Natural killer cell (primary cell): ENCODE measurements around the gene ATP13A5. TPM values are rescaled to one million over a fixed set of nuclear protein-coding genes. Genes with fewer than 3 reads are reported as not detected.

Experiments
- ATAC-seq, 3 donors: fragments of 150-1000 bp in 2 of 3; fragments of 200-7000 bp in 1 of 3; cut with Tn5 transposase; 1 replicate in 1 of 3; 2 replicates in 2 of 3; pipeline ENCODE4 v1.10.0; 2021; ENCODE audit warnings: mild to moderate bottlenecking in 2 of 3, moderate library complexity in 2 of 3
- DNase-seq, 2 donors: peaks; one replicate each; pipeline versions ENCODE4 v3.0.0 to v3.0.0-alpha.2; 2013 to 2021; ENCODE audit warnings: mixed read lengths in 1 of 2
- H3K27ac ChIP-seq: one replicate; pipeline ENCODE4 v1.5.1; 2013; ENCODE audit warnings: mild to moderate bottlenecking, low read length
- H3K27me3 ChIP-seq: one replicate; pipeline ENCODE4 v1.6.1; 2013; ENCODE audit warnings: low read length; ENCODE audit not compliant: control insufficient read depth, insufficient read depth
- H3K36me3 ChIP-seq: one replicate; pipeline ENCODE4 v1.6.1; 2013; ENCODE audit warnings: low read length; ENCODE audit not compliant: control insufficient read depth, insufficient read depth
- H3K4me1 ChIP-seq: one replicate; pipeline ENCODE4 v1.6.1; 2013; ENCODE audit warnings: low read length; ENCODE audit not compliant: control insufficient read depth, insufficient read depth
- H3K4me3 ChIP-seq: one replicate; pipeline ENCODE4 v1.5.1; 2013; ENCODE audit warnings: low read length
- H3K9me3 ChIP-seq: one replicate; pipeline ENCODE4 v1.6.1; 2013; ENCODE audit warnings: low read length; ENCODE audit not compliant: control insufficient read depth, insufficient read depth
- H3K27ac Mint-ChIP-seq, 2 donors: one replicate each; pipeline ENCODE4 v1.8.0; 2022; ENCODE audit warnings: mild to moderate bottlenecking in 2 of 2, mixed read lengths in 2 of 2, moderate library complexity in 1 of 2
- H3K27me3 Mint-ChIP-seq, 2 donors: one replicate each; pipeline ENCODE4 v1.8.0; 2022; ENCODE audit warnings: low read depth in 2 of 2, mixed read lengths in 2 of 2
- H3K36me3 Mint-ChIP-seq: one replicate; pipeline ENCODE4 v1.8.0; 2022; ENCODE audit warnings: mixed read lengths
- H3K4me1 Mint-ChIP-seq, 2 donors: one replicate each; pipeline ENCODE4 v1.8.0; 2022; ENCODE audit warnings: mixed read lengths in 2 of 2
- H3K4me3 Mint-ChIP-seq: one replicate; pipeline ENCODE4 v1.8.0; 2022; ENCODE audit warnings: mild to moderate bottlenecking, moderate library complexity, mixed read lengths
- H3K9me3 Mint-ChIP-seq, 2 donors: one replicate each; pipeline ENCODE4 v1.8.0; 2022; ENCODE audit warnings: mixed read lengths in 2 of 2
- CTCF ChIP-seq: fragments of 200-600 bp; IDR thresholded peaks from one replicate; pipeline ENCODE4 v1.8.0; 2022; ENCODE audit warnings: antibody characterized with exemption
- WGBS: methylation state at CpG from one replicate; pipeline ENCODE4 v1.1.7; 2013; ENCODE audit warnings: missing lambda C conversion rate; ENCODE audit not compliant: insufficient coverage; 5-methylcytosine and 5-hydroxymethylcytosine counted together
- intact Hi-C: fragments of 100-400 bp; cut with micrococcal nuclease; formaldehyde crosslinking; loops from one replicate; pipeline ENCODE4 v1.14.2; 2022
- total RNA-seq, 4 donors: library from RNA; stranded (reverse); fragments of 120-200 nt in 1 of 4; gene quantifications; one replicate each; pipeline versions ENCODE4 v1.2.3 to v1.2.4, GENCODE V29; 2013 to 2022

ATP13A5 gene
- total RNA-seq, 3 donors from 2014 or later (not counting 1 experiment from before 2014, with no cell fraction given): not detected

- ATAC-seq (no peak), DNase-seq (no peak)
- Histone ChIP-seq H3K27me3 (no peaks in the 10 kb centered on the region), H3K27ac (no peak overlapping the region), H3K4me3 (no peak overlapping the region), H3K4me1 (no peaks in the 10 kb centered on the region), H3K9me3 (no peaks in the 10 kb centered on the region), H3K36me3 (no peaks in the 10 kb centered on the region)
- Mint-ChIP-seq H3K9me3 (peaks cover 0 to 4% of the 10 kb centered on the region in 2 donors), H3K27ac (no peak overlapping the region), H3K4me3 (no peak overlapping the region), H3K27me3 (no peaks in the 10 kb centered on the region), H3K4me1 (no peaks in the 10 kb centered on the region), H3K36me3 (no peaks in the 10 kb centered on the region)
- WGBS: 79% methylated on average over 3 of the region's 3 CpGs
- TF ChIP-seq CTCF: no peak
- intact Hi-C loops: no loop called here
Measured at GRCh38 chr3:193313061-193313958, 65.2 kb downstream of the ATP13A5 start.

GRCh38 chr3:193310914-193311723, 67.4 kb downstream of the ATP13A5 start:
- intact Hi-C loops: no loop called here
- no peak overlapping the region for H3K27ac Mint-ChIP-seq
- 70% methylated on average over 6 of the region's 6 CpGs for WGBS
- TF ChIP-seq CTCF: no peak
- no peaks in the 10 kb centered on the region for H3K27me3 Mint-ChIP-seq
- no peak for DNase-seq
- no peak overlapping the region for H3K4me3 Mint-ChIP-seq
- H3K27me3 ChIP-seq: no peaks in the 10 kb centered on the region
- no peaks in the 10 kb centered on the region for H3K36me3 Mint-ChIP-seq
- H3K9me3 Mint-ChIP-seq: peaks cover 0 to 4% of the 10 kb centered on the region in 2 donors
- H3K4me1 Mint-ChIP-seq: no peaks in the 10 kb centered on the region
- no peak overlapping the region for H3K4me3 ChIP-seq
- no peaks in the 10 kb centered on the region for H3K9me3 ChIP-seq
- ATAC-seq: no peak
- no peak overlapping the region for H3K27ac ChIP-seq
- H3K4me1 ChIP-seq: no peaks in the 10 kb centered on the region
- H3K36me3 ChIP-seq: no peaks in the 10 kb centered on the region

GRCh38 chr3:193305356-193305755, 73.2 kb downstream of the ATP13A5 start:
- Mint-ChIP-seq H3K9me3 (peaks cover 2 to 3% of the 10 kb centered on the region in 2 donors), H3K4me1 (no peaks in the 10 kb centered on the region), H3K4me3 (no peak overlapping the region), H3K27me3 (peaks cover 0 to 2% of the 10 kb centered on the region in 2 donors), H3K27ac (no peak overlapping the region), H3K36me3 (no peaks in the 10 kb centered on the region)
- intact Hi-C loops: no loop called here
- DNase-seq (no peak), ATAC-seq (no peak)
- TF ChIP-seq CTCF: no peak
- Histone ChIP-seq H3K4me1 (no peaks in the 10 kb centered on the region), H3K36me3 (no peaks in the 10 kb centered on the region), H3K27ac (no peak overlapping the region), H3K4me3 (no peak overlapping the region), H3K9me3 (no peaks in the 10 kb centered on the region), H3K27me3 (no peaks in the 10 kb centered on the region)
- WGBS: 95% methylated on average over 1 of the region's 1 CpG
